ENCODE measurements around the gene ARHGAP10. TPM values are rescaled to one million over a fixed set of nuclear protein-coding genes. Genes with fewer than 3 reads are reported as not detected.

The ARHGAP10 gene
- total RNA-seq, 3 donors from 2014 or later (not counting 1 experiment from before 2014, with no cell fraction given), result 13.9 to 28.7 (median 23.2) TPM

DNA sequence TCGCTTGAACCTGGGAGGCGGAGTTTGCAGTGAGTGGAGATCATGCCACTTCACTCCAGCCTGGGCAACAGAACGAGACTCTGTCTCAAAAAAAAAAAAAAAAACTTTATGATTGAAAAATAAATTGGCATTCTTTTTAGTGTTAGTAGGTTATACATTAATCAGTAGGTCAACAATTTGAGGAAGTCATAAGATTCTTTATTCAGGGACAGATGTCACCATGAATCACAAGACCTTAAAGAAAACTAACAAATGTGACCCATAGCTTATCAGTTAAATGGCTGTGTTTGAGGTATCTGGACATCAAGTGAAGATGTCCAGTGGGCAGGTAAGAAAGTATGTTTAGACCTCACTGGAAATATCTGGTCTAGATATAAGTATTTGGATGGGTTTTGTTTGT is 38.7 kb upstream of the ARHGAP10 start:
- TF ChIP-seq, protein P1, sequence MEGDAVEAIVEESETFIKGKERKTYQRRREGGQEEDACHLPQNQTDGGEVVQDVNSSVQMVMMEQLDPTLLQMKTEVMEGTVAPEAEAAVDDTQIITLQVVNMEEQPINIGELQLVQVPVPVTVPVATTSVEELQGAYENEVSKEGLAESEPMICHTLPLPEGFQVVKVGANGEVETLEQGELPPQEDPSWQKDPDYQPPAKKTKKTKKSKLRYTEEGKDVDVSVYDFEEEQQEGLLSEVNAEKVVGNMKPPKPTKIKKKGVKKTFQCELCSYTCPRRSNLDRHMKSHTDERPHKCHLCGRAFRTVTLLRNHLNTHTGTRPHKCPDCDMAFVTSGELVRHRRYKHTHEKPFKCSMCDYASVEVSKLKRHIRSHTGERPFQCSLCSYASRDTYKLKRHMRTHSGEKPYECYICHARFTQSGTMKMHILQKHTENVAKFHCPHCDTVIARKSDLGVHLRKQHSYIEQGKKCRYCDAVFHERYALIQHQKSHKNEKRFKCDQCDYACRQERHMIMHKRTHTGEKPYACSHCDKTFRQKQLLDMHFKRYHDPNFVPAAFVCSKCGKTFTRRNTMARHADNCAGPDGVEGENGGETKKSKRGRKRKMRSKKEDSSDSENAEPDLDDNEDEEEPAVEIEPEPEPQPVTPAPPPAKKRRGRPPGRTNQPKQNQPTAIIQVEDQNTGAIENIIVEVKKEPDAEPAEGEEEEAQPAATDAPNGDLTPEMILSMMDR (IDR thresholded peaks at IDR 0.05), result no peak
- no peak overlapping the region for H3K4me3 Mint-ChIP-seq

DNA sequence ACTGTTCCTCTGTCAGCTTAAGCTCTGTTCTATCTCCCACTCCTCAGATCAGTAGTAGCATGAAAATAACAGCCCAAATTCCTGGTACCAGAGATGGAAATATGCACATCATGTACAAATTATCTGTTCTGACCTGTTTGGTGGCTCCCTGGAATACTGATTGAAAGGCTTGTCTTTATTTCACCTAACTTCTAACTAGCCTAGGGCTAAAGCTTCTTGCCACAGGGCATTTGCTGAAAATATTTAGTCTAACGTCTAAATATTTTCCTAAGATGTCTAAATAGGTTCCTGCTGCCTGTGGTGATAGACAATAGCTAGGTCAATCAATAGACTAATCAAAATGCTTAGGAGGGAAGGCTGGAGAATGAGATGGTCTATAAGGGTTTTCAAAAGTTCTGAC is 35.0 kb upstream of the ARHGAP10 start:
- 92% methylated on average over 1 of the region's 1 CpG for WGBS (ENCODE audit: insufficient coverage)
- no peaks in the 10 kb centered on the region for H3K36me3 Mint-ChIP-seq
- no peaks in the 10 kb centered on the region for H3K4me1 ChIP-seq (ENCODE audit: control insufficient read depth, insufficient read depth, low read length)
- DNase-seq, result no peak
- H3K27ac ChIP-seq (ENCODE audit: low read length), result no peak overlapping the region
- H3K9me3 ChIP-seq (ENCODE audit: control insufficient read depth, insufficient read depth, low read length), result no peaks in the 10 kb centered on the region
- H3K27ac Mint-ChIP-seq, result no peak overlapping the region
- no peaks in the 10 kb centered on the region for H3K9me3 Mint-ChIP-seq
- intact Hi-C loops (cut with micrococcal nuclease), result no loop called here
- TF ChIP-seq, protein P1 (IDR thresholded peaks at IDR 0.05), result no peak
- no peak overlapping the region for H3K4me3 Mint-ChIP-seq
- H3K4me3 ChIP-seq (ENCODE audit: low read length), result no peak overlapping the region
- peaks cover 5% of the 10 kb centered on the region for H3K27me3 ChIP-seq (ENCODE audit: control insufficient read depth, insufficient read depth, low read length)
- no peak for ATAC-seq
- peaks cover 0 to 7% of the 10 kb centered on the region in 2 donors for H3K27me3 Mint-ChIP-seq (ENCODE audit: low read depth in 2 of 2)
- H3K4me1 Mint-ChIP-seq, result no peaks in the 10 kb centered on the region
- no peaks in the 10 kb centered on the region for H3K36me3 ChIP-seq (ENCODE audit: control insufficient read depth, insufficient read depth, low read length)

More for the DNA sequence above, 38.7 kb upstream of the ARHGAP10 start:
- H3K4me1 ChIP-seq (ENCODE audit: control insufficient read depth, insufficient read depth, low read length), result peaks cover 14% of the 10 kb centered on the region
- H3K27me3 ChIP-seq (ENCODE audit: control insufficient read depth, insufficient read depth, low read length), result peaks cover 5% of the 10 kb centered on the region
- intact Hi-C loops (cut with micrococcal nuclease), result no loop called here
- 89% methylated on average over 3 of the region's 3 CpGs for WGBS (ENCODE audit: insufficient coverage)
- Mint-ChIP-seq H3K36me3 (no peaks in the 10 kb centered on the region), H3K4me1 (peaks cover 5 to 6% of the 10 kb centered on the region in 2 donors), H3K27ac (no peak overlapping the region), H3K9me3 (no peaks in the 10 kb centered on the region), H3K27me3 (ENCODE audit: low read depth in 2 of 2) (peaks cover 0 to 9% of the 10 kb centered on the region in 2 donors)
- H3K4me3 ChIP-seq (ENCODE audit: low read length), result no peak overlapping the region
- H3K36me3 ChIP-seq (ENCODE audit: control insufficient read depth, insufficient read depth, low read length), result no peaks in the 10 kb centered on the region
- DNase-seq, result no peak
- H3K27ac ChIP-seq (ENCODE audit: low read length), result no peak overlapping the region
- H3K9me3 ChIP-seq (ENCODE audit: control insufficient read depth, insufficient read depth, low read length), result no peaks in the 10 kb centered on the region
- no peak for ATAC-seq

DNA sequence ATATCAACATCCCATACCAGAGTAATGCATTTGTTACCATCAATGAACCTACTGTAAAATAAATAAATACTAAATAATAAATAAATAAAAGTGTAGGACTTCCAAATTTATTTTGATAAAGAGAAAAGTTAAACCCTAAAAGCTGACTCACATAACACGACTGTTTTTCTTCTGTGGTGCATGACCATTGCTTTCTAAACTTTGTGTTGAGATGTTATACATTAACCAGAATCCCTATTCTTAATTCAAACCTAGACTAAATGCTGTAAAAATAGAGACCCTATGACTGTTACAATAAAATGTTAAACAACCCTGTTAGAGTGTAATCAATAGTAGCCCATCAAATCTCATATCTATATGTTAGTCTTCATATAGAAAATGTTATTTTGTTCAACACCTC is 27.0 kb upstream of the ARHGAP10 start:
- H3K27ac Mint-ChIP-seq, result no peak overlapping the region
- DNase-seq (no peak), ATAC-seq (no peak)
- H3K36me3 ChIP-seq (ENCODE audit: control insufficient read depth, insufficient read depth, low read length), result no peaks in the 10 kb centered on the region
- no peaks in the 10 kb centered on the region for H3K36me3 Mint-ChIP-seq
- no peak overlapping the region for H3K27ac ChIP-seq (ENCODE audit: low read length)
- intact Hi-C loops (cut with micrococcal nuclease), result no loop called here
- H3K27me3 Mint-ChIP-seq (ENCODE audit: low read depth in 2 of 2), result peaks cover 0 to 3% of the 10 kb centered on the region in 2 donors
- no peak overlapping the region for H3K4me3 ChIP-seq (ENCODE audit: low read length)
- no peaks in the 10 kb centered on the region for H3K9me3 ChIP-seq (ENCODE audit: control insufficient read depth, insufficient read depth, low read length)
- WGBS (ENCODE audit: insufficient coverage), result no CpG with 5 or more reads among the region's 1 CpG
- H3K4me3 Mint-ChIP-seq, result no peak overlapping the region
- TF ChIP-seq, protein P1 (IDR thresholded peaks at IDR 0.05), result no peak
- H3K4me1 Mint-ChIP-seq, result peaks cover 8 to 9% of the 10 kb centered on the region in 2 donors
- no peaks in the 10 kb centered on the region for H3K4me1 ChIP-seq (ENCODE audit: control insufficient read depth, insufficient read depth, low read length)
- no peaks in the 10 kb centered on the region for H3K9me3 Mint-ChIP-seq
- no peaks in the 10 kb centered on the region for H3K27me3 ChIP-seq (ENCODE audit: control insufficient read depth, insufficient read depth, low read length)
